Stimulated activated CD8-positive, alpha-beta memory T cell treated with anti-CD3 and anti-CD28 coated beads, Interleukin-2, amount 100 ng/mL, for 1 hour (primary cell): ENCODE measurements around the gene MOG.
A peak's percentile ranks its signal among the peaks of the same experiment; 100 is the strongest.
"Not testable (repeated sequence)": the region's sequence is repeated elsewhere in the genome, so short reads cannot be mapped to it uniquely, and the experiment has no call there.

Source experiments
- DNase-seq, 2 donors: peaks; one replicate each; pipeline ENCODE4 v3.0.0-alpha.2; 2020; ENCODE audit warnings: low read depth in 2 of 2

Gene MOG

DNA sequence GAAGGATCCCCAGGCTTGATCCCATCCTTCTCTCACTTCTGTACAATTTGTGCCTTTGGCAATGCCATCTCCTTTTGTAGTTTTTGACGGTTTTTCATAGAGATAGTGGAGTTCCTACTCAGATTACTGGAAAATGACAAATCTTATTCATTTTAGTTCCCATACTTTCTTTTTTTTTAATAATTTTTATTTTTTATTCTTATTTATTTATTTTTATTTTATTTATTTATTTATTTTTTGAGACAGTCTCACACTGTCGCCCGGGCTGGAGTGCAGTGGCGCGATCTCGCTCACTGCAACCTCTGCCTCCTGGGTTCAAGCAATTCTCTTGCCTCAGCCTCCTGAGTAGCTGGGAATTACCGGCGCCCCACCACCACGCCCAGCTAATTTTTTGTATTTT lies 19.6 kb upstream of the MOG start:
- DNase-seq, result no peak

DNA sequence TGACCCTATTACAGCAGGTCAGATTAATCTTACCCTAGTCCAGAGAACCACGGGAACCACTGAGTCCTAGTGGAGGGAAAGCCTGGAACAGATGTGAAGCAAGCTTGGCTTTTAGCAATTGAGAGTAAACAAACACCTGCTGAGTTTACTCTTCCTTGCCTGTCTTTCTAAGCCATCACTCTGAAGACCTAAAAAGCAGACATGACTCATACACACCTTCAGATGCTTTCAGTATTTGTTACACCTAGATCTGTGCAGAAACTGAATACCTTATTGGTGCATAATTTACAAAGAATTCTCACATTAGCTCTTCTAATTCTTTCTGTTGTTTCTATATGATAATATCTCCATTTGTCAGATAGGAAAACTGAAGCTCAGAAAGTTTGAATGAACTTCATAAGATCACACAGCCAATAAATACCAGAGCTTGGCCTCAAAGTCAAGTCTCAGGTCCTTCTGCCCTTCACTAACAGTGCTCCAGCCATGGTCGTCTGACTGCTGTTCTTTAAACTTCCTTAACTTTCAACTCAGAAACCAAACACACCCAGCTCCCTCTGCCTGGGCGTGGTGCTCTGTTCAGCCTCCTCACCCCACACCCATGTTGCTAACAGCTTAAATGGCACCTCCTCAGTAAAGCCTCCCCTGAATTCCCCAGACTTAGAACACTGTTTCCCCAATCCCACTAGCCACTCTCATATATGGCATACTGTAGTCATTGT lies 15.3 kb upstream of the MOG start:
- DNase-seq, result no peak

DNA sequence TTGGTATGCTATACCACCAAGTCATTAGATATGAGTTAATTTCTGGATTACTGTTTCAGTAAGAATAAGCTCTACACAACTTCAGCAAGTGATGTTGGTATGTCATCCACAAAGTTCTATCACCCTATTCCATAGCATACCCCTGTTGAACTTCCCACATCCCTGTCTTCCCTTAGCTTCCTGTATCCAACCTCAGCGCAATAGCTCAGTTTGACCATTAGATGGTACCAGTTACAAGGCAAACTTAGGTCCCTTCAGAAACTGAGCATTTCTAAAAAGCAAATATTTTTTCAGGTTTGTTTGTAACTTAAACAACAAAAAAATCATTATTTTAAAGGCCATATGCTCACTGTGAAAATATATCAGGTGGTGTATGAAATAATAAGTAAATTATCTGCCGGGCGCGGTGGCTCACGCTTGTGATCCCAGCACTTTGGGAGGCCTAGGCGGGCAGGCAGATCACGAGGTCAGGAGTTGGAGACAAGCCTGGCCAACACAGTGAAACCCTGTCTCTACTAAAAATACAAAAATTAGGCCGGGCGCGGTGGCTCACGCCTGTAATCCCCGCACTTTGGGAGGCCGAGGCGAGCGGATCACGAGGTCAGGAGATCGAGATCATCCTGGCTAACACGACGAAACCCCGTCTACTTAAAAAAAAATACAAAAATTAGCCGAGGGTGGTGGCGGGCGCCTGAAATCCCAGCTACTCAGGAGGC lies 8.8 kb upstream of the MOG start:
- no peak for DNase-seq

DNA sequence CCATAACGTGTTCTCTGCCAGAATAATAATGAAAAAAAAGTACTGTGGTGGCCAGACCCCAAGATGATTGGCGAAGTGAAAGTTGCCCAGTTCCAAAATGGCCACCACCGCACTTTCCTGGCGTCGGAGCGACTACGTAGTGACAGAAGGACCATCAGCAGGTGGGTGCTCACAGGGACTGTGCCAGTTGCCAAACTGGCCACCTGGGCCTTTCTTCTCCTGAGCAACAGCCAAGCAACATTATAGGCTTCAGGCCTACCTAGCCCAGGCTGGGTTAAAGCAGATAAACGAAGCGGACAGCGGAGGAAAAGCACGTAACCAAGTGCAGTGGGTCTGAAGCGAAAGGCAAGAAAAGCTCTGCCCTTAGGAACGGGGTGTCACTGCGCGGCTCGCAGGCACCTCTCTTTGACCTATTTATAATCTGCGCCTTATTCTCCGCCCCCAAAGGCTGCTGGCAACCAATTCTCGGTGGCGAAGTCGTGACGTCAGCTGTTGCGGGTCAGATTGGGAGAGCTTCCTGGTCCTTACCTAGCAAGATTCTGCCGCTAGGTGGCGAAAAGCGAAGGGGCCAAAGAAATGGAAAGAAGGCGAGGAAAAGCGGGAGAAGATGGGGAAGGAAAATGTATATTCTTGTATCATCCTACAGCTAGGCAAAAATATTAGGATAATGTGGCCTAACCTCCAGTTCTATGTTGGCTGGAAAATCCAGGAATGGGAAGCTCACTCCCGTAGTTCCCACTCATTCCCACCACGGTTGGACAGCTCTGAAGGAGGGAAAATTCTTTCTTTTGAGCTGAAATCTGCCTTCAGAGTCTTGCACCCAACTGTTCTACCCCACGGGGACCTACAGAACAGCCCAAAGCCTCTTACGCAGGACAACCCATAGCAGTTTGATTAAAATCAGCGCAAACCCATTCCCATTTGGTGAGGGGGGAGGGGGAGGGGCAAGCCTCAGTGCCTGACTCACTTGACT lies 6.9 kb upstream of the MOG start:
- DNase-seq, result peak; percentile 96

DNA sequence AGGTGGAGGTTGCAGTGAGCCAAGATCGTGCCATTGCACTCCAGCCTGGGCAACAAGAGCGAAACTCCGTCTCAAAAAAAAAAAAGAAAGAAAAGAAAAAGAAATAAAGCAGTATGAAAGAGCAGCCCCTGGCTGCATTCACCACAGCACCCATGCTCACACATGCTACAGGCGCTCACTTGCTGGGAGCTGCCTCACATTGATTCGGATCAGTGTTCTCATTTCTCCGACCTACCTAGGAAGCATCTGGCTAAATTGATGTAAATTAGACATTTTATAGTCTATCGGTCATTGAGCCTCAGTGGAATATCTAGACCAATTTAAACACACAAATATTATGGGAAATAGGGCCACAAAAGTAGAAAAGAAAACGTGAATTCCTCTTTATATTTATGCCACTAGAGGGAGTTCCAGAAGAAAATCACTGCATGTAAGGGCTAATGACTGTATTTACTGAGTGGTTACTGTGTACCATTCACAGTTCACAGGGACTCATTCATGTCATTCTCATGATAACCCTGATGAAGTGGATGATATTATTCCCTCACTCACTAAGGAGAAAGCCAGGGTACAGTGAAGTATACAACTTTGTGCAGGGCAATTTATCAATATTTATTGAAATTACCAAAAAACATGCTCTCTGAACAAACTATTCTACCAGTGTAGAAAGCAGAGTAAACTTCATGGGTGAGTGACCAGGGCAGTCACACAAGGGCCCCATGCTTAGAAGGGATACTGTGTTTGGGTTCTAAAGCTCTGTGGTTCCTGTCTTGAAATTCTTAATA lies 5.3 kb upstream of the MOG start:
- no peak for DNase-seq

DNA sequence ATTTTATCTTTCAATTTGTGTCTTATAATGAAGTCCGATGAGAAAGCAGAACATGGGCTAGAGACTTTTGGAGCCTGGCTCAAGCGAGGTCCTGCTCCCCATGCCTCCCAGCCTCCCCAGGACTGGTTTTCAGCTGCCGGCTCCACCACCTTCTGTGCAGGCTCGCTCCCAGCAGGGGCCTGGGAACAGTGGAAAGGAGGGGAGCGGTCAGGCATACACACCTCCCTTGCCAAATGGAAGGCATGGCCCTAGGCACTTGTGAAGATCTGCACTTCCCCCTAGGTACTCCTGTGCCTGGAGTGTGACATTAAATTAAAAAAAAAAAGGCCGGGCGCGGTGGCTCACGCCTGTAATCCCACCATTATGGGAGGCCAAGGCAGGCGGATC lies 4.7 kb upstream of the MOG start:
- DNase-seq, result no peak

DNA sequence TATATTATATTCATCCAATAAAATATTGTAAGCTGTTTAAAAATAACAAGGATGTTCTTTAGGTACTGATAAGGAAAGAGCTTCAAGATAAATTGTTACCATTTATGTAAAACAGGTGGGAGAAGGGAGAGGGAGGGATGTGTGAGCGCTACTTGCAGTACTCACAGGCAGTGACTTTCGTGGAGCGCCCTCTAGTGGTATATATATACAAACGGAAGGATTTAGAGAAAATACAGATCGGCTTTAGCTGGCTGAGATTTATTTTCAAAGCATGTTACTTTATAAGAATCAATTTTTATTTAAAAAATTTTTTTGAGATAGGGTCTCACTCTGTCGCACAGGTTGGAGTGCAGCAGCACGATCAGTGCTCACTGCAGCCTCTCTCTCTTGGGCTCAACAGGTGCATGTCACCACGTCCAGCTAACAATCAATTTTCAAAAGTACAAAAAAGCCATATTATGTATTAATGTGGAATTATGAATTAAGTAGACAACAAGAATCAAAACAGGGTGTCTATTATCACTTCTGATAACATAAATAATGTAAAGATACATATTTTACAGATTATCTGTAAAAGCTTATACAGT lies 3.3 kb upstream of the MOG start:
- DNase-seq, result peak in 1 of 2 donors; percentile 21

DNA sequence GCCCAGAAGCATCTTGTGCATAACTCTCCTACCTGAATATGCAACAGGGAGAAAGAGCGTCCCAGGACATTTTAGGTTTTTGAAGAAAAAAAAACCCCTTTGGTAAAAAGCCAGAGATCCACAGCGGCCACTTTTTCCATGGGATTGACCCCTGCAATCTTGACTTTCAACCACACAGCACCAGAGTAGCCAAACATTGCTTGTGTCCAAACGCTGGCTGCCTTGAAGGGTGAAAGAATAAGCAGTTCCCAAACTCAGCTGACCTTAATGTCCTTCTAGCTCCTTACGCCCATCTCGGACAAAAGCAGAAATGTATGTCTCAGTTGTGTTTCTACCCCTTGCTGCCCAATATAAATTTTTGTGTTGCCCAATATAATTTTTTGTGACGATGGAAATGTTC lies 1.2 kb upstream of the MOG start:
- DNase-seq, result no peak

DNA sequence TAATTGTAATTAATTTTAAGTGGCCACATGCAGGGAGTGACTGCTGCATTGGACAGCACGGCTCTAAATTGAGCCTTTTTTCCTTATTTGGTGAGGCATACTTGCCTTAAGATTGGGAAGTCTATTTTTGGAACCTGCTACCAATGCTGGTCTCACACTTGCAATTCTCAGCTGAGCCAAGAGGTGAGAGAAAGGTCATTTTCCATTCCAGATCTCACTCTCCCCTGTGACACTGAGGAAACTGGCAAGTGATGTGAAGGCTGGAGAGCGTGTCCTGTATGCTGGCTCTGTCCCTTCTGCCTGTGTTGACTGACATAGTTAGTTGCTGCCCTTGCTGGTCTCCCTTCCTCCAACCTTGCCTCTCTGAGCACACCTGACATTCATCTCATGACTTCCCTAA lies 735 bp upstream of the MOG start:
- DNase-seq, result no peak

DNA sequence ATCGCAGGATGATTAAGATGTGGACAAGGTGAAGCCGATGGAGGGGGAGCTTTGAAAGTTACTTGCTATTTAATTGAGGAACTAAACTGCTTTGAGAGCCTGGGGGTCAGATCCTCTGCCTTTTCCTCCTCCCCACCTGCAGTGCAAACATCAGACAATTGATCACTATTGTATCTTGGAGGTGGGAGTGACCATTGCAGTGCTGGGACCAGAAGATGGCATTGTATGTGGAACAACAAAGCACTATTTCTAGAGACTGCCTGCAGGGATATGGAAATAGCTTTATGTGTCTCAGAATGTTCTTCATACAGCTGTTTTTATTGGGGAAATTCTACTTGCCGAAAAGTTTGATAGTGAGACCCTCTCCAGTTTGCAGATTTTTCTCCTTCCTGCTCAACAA lies 4.2 kb downstream of the MOG start:
- DNase-seq, result no peak

DNA sequence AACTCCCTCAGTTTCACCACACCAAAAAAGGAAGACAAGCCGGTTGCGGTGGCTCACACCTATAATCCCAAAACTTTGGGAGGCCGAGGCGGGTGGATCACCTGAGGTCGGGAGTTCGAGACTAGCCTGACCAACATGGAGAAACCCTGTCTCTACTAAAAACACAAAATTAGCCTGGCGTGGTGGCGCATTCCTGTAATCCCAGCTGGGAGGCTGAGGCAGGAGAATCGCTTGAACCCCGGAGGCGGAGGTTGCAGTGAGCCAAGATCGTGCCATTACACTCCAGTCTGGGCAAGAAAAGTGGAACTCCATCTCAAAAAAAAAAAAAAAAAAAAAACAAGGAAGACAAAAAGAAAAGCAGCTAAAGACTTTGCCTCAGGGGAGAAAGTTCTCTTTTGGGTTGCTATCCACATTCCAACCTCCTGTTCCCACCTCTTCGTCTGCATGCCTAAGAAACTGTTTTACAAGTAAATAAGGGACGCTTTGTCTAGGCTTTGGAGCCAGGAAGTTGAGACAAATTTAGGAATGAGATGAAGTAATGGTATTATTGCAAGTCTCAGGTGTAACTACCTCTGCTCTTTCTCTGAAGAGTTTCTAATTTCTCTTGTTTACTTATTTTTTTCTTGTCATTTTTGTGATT lies 4.7 kb downstream of the MOG start:
- DNase-seq, result not testable (repeated sequence)

DNA sequence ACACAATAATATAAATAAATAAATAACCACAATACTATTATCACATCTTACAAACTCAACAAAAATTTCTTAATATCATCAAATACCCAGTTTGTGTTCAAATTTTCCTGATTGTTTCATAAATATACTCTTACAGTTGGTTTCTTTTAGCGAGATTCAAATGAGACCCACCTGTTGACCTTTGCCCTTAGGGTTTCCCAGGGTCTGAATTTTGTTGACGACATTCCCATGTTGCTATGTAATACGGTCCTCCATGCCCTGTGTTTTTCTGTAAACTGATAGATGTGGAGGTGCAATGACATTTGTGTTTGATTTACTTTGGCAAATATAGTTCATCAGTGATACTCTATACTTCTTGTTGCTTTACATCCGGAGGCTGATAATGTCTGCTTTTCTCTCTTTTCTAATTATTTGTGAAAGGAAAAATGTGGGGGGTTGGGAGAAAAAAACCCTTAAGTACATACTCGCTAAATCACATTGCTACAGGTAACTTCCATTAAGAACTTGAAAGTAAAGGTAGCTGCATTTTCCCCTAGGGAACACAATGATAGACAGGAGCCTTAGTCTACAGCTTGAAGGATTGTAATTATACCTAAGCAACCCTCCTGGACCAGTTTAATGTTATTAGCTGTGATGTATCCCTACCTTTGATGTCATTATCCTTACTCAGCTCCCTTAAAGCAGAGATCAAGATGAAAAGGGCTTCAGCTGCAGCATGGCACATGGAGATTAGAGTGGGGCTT lies 6.6 kb downstream of the MOG start:
- no peak for DNase-seq

DNA sequence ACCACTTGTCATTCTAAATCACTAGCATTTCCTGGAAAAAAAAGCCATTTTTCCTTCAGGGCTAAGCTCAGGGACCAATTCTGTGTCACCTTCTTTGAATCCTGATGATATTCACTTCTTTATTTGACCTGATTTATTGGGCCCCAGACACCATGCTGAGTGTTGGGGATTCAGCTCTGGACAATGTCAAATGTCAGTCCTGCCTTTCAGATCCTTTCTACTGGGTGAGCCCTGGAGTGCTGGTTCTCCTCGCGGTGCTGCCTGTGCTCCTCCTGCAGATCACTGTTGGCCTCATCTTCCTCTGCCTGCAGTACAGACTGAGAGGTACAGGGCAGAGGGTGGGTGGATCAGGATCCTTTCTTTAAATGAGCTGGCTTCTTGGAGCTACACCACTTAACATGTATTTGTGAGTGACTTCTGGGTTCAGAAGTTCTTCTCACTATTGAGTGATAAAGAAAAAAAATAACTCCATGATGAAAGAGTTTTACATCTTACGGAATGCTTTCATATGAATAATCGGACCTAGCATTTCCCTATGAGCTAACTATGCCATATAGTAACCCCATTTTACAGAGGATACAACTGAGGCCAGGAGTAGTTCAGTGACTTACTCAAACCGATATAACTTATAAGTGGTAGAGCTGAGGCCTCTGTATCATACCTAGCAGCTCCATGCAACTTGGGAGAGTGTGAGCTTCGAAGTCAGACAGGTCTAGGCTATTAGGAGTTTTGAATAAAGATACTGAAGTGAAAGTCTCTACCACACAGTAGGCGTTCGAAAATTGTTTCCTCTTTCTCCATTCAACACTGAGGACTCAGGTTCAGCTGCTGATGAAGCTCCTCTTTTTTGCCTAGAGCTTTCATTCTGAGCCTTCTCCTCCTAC lies 9.3 kb downstream of the MOG start:
- no peak for DNase-seq

DNA sequence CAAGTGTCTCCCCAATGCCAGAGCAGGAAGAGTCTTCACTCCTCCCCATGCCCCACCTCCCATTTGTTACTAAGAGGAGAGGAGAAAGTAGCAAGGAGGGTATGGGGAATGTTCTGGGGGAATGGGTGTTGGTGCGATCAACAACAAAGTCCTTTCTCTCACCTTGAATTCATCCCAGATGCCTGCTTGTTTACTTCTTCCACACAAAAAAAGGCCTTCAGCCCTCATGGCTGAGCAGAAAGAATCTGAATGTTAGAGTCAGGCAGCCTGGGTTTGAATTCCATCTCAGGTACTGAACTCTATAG lies 9.9 kb downstream of the MOG start:
- DNase-seq, result no peak

DNA sequence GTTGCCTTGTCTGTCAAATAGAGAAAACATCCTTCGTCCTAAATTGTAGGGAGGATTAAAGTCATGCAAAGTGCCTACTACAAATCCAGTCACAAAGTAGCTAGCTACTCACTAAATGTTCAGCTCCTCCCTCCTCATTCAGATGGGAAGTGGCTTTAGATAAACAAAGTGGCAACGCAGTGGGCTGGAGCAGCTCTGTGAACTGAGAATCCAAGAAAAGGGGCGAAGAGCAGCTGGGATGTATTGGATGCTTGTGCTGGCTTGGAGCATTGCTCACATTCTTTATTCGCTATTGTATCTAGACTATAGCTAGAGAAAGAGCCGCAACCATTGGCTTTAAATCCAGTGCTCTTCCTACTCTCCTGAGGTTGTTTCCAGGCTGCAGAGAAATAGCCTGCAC lies 10.3 kb downstream of the MOG start:
- no peak for DNase-seq

DNA sequence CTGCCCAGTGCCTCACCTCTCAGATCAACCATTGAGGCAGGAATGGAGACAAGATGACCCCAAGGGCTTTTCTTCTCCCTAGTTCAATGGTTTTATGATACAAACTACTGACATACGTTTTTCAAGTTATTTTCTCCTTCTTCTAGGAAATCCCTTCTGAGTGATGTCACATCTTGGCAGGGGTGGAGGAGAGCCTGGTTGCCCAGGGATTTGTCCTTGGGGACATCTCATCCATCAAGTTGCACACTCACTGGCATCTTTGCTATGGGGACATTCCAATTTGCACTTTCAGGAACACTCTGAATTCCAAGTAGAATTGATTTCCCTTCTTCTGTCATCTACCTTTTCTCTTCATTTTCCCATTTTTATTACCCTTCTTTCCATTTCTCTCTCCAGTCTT lies 14.1 kb downstream of the MOG start:
- no peak for DNase-seq

DNA sequence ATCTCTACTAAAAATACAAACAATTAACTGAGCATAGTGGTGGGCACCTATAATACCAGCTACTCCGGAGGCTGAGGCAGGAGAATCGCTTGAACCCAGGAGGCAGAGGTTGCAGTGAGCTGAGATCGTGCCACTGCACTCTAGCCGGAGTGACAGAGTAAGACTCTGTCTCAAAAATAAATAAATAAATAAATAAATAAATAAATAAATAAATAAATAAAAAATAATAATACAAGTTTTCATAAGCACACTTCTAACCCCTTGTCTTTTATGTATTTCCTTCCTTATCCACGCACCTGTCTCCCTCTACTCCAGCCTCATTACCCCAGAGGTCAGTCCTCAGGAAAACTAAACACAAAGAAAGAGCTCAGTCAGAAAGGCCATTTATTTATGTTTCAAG lies 15.2 kb downstream of the MOG start:
- DNase-seq, result not testable (repeated sequence)

DNA sequence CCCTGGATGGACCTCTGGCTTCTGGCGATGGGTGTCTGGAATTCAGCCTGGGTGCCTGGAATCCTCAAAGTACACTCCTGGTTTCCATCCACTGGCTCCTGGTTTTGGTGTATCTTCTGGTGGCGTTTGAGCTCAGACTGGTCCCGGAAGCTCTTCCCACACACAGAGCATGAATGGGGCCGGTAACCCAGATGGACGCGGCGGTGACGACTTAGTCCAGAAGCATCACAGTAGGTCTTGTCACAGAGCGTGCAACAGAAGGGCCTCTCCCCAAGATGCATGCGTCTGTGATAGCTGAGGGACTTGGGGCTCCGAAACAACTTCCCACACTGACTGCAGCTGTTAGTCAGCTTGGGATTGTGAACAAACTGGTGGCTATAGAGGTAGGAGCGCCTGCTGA lies 16.3 kb downstream of the MOG start:
- DNase-seq, result no peak

DNA sequence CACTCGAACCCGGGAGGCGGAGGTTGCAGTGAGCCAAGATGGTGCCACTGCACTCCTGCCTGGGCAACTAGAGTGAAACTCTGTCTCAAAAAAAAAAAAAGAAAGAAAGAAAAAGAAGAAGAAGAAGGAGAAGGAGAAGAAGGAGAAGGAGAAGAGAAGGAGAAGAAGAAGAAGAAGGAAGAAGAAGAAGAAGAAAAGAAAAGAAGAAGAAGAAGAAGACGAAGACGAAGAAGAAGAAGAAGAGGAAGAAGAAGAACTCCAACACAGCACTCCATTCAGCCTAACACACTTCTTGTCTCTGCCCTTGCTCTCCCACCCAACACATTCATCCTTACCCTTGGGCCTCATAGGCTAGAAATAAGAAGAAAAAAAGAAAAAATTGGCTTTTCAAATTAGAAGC lies 17.1 kb downstream of the MOG start:
- DNase-seq, result no peak
